Gastrocnemius medialis (tissue), 4 donors: ENCODE data around the gene DDTL.
"Not testable (repeated sequence)": the region's sequence is repeated elsewhere in the genome, so short reads cannot be mapped to it uniquely, and the experiment has no call there.

ENCODE experiments used
- POLR2A ChIP-seq, 2 donors: fragments of 450-650 bp; IDR thresholded peaks; one replicate each; pipeline ENCODE4 v1.6.1; 2017; ENCODE audit warnings: antibody characterized with exemption in 2 of 2, mild to moderate bottlenecking in 2 of 2, moderate library complexity in 2 of 2
- TF ChIP-seq, protein P1 (sequence below), 5 experiments: fragments of 450-650 bp in 3 of 5; fragments of 200-600 bp in 2 of 5; sonication (generic) in 2 of 5; IDR thresholded peaks in 4 of 5; conservative IDR thresholded peaks in 1 of 5; 1 replicate in 4 of 5; 2 replicates in 1 of 5; pipeline ENCODE4 v1.5.1; 2016 to 2019; ENCODE audit warnings: antibody characterized with exemption in 5 of 5, mild to moderate bottlenecking in 3 of 5, moderate library complexity in 3 of 5

- TF ChIP-seq, protein P1, sequence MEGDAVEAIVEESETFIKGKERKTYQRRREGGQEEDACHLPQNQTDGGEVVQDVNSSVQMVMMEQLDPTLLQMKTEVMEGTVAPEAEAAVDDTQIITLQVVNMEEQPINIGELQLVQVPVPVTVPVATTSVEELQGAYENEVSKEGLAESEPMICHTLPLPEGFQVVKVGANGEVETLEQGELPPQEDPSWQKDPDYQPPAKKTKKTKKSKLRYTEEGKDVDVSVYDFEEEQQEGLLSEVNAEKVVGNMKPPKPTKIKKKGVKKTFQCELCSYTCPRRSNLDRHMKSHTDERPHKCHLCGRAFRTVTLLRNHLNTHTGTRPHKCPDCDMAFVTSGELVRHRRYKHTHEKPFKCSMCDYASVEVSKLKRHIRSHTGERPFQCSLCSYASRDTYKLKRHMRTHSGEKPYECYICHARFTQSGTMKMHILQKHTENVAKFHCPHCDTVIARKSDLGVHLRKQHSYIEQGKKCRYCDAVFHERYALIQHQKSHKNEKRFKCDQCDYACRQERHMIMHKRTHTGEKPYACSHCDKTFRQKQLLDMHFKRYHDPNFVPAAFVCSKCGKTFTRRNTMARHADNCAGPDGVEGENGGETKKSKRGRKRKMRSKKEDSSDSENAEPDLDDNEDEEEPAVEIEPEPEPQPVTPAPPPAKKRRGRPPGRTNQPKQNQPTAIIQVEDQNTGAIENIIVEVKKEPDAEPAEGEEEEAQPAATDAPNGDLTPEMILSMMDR (IDR thresholded peaks at IDR 0.05 in 4 of 5, conservative IDR thresholded peaks at IDR 0.05 in 1 of 5): not testable (repeated sequence)
- not testable (repeated sequence) for TF ChIP-seq POLR2A (IDR thresholded peaks at IDR 0.05)
Measured at GRCh38 chr22:23954991-23955305, 11.7 kb upstream of the DDTL start.
